SU-DHL-6 (cell line): ENCODE measurements around the gene TNPO1.

ENCODE experiments used
- EZH2phosphoT487 ChIP-seq: fragments of 200-600 bp; sonication (generic), shearing (Covaris generic); conservative IDR thresholded peaks from 2 replicates; pipeline ENCODE4 v1.6.1; 2018; ENCODE audit warnings: mild to moderate bottlenecking, antibody characterized with exemption, low read length, moderate library complexity, mixed read lengths
- TF ChIP-seq, protein P1 (sequence below): fragments of 200-600 bp; sonication (generic); IDR thresholded peaks from one replicate; pipeline ENCODE4 v1.5.1; 2017; ENCODE audit warnings: antibody characterized with exemption, mild to moderate bottlenecking, low read length, moderate library complexity; ENCODE audit not compliant: insufficient read depth, poor library complexity, severe bottlenecking

DNA sequence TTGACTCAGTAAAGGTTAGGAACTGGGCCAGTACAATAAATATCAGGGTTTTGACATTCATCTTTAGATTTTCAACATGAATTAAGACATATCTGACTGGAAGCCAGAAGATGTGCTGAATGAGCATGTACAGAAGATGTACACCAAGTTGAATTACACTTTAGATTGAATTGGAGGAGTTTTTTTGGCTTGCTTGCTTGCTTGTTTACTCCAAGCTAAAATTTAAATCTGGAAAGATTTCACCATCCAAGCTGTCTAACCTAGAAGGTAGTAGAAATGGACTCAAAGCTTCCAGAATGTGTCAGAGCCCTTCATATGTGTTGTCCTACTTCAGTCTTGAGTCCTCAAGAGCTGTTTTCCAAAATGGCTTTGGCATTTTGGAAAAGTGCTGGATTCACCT is 90.3 kb downstream of the TNPO1 start:
- TF ChIP-seq, protein P1, sequence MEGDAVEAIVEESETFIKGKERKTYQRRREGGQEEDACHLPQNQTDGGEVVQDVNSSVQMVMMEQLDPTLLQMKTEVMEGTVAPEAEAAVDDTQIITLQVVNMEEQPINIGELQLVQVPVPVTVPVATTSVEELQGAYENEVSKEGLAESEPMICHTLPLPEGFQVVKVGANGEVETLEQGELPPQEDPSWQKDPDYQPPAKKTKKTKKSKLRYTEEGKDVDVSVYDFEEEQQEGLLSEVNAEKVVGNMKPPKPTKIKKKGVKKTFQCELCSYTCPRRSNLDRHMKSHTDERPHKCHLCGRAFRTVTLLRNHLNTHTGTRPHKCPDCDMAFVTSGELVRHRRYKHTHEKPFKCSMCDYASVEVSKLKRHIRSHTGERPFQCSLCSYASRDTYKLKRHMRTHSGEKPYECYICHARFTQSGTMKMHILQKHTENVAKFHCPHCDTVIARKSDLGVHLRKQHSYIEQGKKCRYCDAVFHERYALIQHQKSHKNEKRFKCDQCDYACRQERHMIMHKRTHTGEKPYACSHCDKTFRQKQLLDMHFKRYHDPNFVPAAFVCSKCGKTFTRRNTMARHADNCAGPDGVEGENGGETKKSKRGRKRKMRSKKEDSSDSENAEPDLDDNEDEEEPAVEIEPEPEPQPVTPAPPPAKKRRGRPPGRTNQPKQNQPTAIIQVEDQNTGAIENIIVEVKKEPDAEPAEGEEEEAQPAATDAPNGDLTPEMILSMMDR: no peak
- no peak for TF ChIP-seq EZH2phosphoT487
